Thyroid gland (tissue), 4 donors: Measurements from ENCODE around the gene FHIT. TPM values are rescaled to one million over a fixed set of nuclear protein-coding genes. Genes with fewer than 3 reads are reported as not detected.

Experiments
- DNase-seq, 2 donors: peaks; one replicate each; pipeline ENCODE4 v3.0.0-alpha.2; 2019
- H3K27ac ChIP-seq, 3 donors: fragments of 200-600 bp; sonication (generic); 1 replicate in 2 of 3; 2 replicates in 1 of 3; pipeline ENCODE4 v1.5.1; 2016 to 2019; ENCODE audit warnings: mild to moderate bottlenecking in 1 of 3, moderate library complexity in 1 of 3
- H3K27me3 ChIP-seq: fragments of 200-600 bp; sonication (generic); one replicate; pipeline ENCODE4 v1.5.1; 2019
- H3K36me3 ChIP-seq, 2 donors: fragments of 200-600 bp; sonication (generic); one replicate each; pipeline ENCODE4 v1.5.1; 2016 to 2019
- H3K4me1 ChIP-seq, 2 donors: fragments of 200-600 bp; sonication (generic); one replicate each; pipeline ENCODE4 v1.5.1; 2017 to 2019
- H3K4me3 ChIP-seq, 3 donors: fragments of 200-600 bp; sonication (generic); replicated peaks in 1 of 3; 1 replicate in 2 of 3; 2 replicates in 1 of 3; pipeline ENCODE4 v1.5.1; 2016; ENCODE audit warnings: mild to moderate bottlenecking in 1 of 3
- H3K9me3 ChIP-seq: fragments of 200-600 bp; sonication (generic); one replicate; pipeline ENCODE4 v1.5.1; 2017
- CTCF ChIP-seq, 6 experiments: fragments of 200-600 bp in 3 of 6; fragments of 450-650 bp in 3 of 6; sonication (generic) in 3 of 6; IDR thresholded peaks; one replicate each; pipeline ENCODE4 v1.5.1; 2016 to 2019; ENCODE audit warnings: antibody characterized with exemption in 6 of 6, mild to moderate bottlenecking in 2 of 6, inconsistent platforms in 1 of 6, moderate library complexity in 1 of 6
- POLR2A ChIP-seq, 2 donors: fragments of 450-650 bp; IDR thresholded peaks; one replicate each; pipeline ENCODE4 v1.6.1; 2017; ENCODE audit warnings: antibody characterized with exemption in 2 of 2, mild to moderate bottlenecking in 2 of 2, moderate library complexity in 1 of 2
- WGBS, 2 donors: methylation state at CpG; one replicate each; pipeline ENCODE4 v1.1.5; 2017; 5-methylcytosine and 5-hydroxymethylcytosine counted together
- intact Hi-C: fragments of 100-400 bp; cut with DNase I; formaldehyde crosslinking; loops from one replicate; pipeline ENCODE4 v1.15.1; 2023
- total RNA-seq, 4 donors: library from RNA; depleted of rRNA; stranded (reverse); fragments of >200 nt; gene quantifications; one replicate each; pipeline ENCODE4 v1.2.3, GENCODE V29; 2016

Gene FHIT
- total RNA-seq, 4 donors from 2014 or later = 12.2 to 18.9 (median 16.2) TPM

DNA sequence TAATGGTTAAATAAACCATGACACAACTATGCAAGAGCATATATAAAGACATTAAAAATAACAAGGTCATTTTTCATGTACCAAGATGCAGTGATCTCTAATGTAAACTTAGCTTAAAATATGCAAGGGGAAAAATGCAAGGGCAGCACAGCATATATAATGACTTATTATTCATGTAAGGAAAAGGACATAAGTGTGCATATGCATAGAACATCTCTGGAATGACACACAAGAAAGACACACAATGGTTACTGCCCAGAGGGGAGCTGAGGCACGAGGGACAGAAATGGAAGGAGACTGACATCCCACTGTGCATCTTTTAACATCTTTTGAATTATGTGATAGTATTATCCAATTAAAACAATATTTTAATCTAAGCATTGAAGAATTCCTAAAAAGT, 79.0 kb downstream of the FHIT start:
- no peak overlapping the region for H3K4me3 ChIP-seq
- H3K36me3 ChIP-seq = no peaks in the 10 kb centered on the region
- H3K27ac ChIP-seq = no peak overlapping the region
- intact Hi-C loops = no loop called here
- no peak for DNase-seq
- TF ChIP-seq POLR2A (IDR thresholded peaks at IDR 0.05) (no peak), CTCF (IDR thresholded peaks at IDR 0.05) (no peak)
- 91 to 93% methylated on average over 1 of the region's 1 CpG for WGBS, 2 donors
- H3K9me3 ChIP-seq = no peaks in the 10 kb centered on the region
- no peaks in the 10 kb centered on the region for H3K4me1 ChIP-seq
- H3K27me3 ChIP-seq = no peaks in the 10 kb centered on the region

GRCh38 chr3:61169621-61170251, 81.5 kb downstream of the FHIT start:
- Histone ChIP-seq H3K27ac (no peak overlapping the region), H3K36me3 (no peaks in the 10 kb centered on the region), H3K27me3 (no peaks in the 10 kb centered on the region), H3K4me1 (no peaks in the 10 kb centered on the region), H3K9me3 (no peaks in the 10 kb centered on the region), H3K4me3 (no peak overlapping the region)
- WGBS, 2 donors = 95 to 97% methylated on average over 2 of the region's 2 CpGs
- TF ChIP-seq CTCF (IDR thresholded peaks at IDR 0.05) (no peak), POLR2A (IDR thresholded peaks at IDR 0.05) (no peak)
- intact Hi-C loops = no loop called here
- DNase-seq = no peak

- Histone ChIP-seq H3K9me3 (no peaks in the 10 kb centered on the region), H3K4me3 (no peak overlapping the region), H3K36me3 (no peaks in the 10 kb centered on the region), H3K27ac (no peak overlapping the region), H3K4me1 (no peaks in the 10 kb centered on the region), H3K27me3 (no peaks in the 10 kb centered on the region)
- no peak for TF ChIP-seq POLR2A (IDR thresholded peaks at IDR 0.05)
- no peak for TF ChIP-seq CTCF (IDR thresholded peaks at IDR 0.05)
- WGBS, 2 donors = 97 to 98% methylated on average over 3 of the region's 3 CpGs
- intact Hi-C loops = no loop called here
- DNase-seq = no peak
Measured at GRCh38 chr3:61168286-61168685, 83.0 kb downstream of the FHIT start.

- Histone ChIP-seq H3K4me3 (no peak overlapping the region), H3K27me3 (no peaks in the 10 kb centered on the region), H3K27ac (no peak overlapping the region), H3K36me3 (no peaks in the 10 kb centered on the region), H3K9me3 (no peaks in the 10 kb centered on the region), H3K4me1 (no peaks in the 10 kb centered on the region)
- no peak for DNase-seq
- TF ChIP-seq CTCF (IDR thresholded peaks at IDR 0.05) (no peak), POLR2A (IDR thresholded peaks at IDR 0.05) (no peak)
- WGBS, 2 donors = 93 to 94% methylated on average over 2 of the region's 2 CpGs
- intact Hi-C loops = no loop called here
Measured at GRCh38 chr3:61162965-61163364, 88.3 kb downstream of the FHIT start.

- Histone ChIP-seq H3K27ac (no peak overlapping the region), H3K4me3 (no peak overlapping the region), H3K36me3 (no peaks in the 10 kb centered on the region), H3K27me3 (no peaks in the 10 kb centered on the region), H3K4me1 (peaks cover 0 to 4% of the 10 kb centered on the region in 2 donors), H3K9me3 (no peaks in the 10 kb centered on the region)
- DNase-seq = no peak
- TF ChIP-seq CTCF (IDR thresholded peaks at IDR 0.05) (no peak), POLR2A (IDR thresholded peaks at IDR 0.05) (no peak)
- intact Hi-C loops = loop anchor here (10.0 kb wide), 1 partner anchor 1234 kb away; no protein-coding TSS in a partner anchor
Measured at GRCh38 chr3:61158667-61159066, 92.6 kb downstream of the FHIT start.
